NCI-H1105 treated with DMSO at 0.1 percent for 48 hours (cell line): Measurements from ENCODE around the gene KYAT1.

Source experiments
- DNase-seq: peaks from one replicate; lab custom pipeline; 2025; lab: John Stamatoyannopoulos, UW

Gene KYAT1

GRCh38 chr9:128840524-128840923 is 41.2 kb downstream of the KYAT1 start:
- no peak for DNase-seq

- DNase-seq: no peak
Observed at GRCh38 chr9:128838338-128838737, 43.4 kb downstream of the KYAT1 start.

- no peak for DNase-seq
Observed at GRCh38 chr9:128836509-128837145, 45.1 kb downstream of the KYAT1 start.

- no peak for DNase-seq
Observed at GRCh38 chr9:128835246-128836210, 46.2 kb downstream of the KYAT1 start.

GRCh38 chr9:128833696-128834095 is 48.1 kb downstream of the KYAT1 start:
- no peak for DNase-seq

GRCh38 chr9:128829477-128830251 is 52.1 kb downstream of the KYAT1 start, which contains the start of gene SPOUT1:
Gene SPOUT1 (minus strand): TSS chr9:128829794. CDS start chr9:128829780, 14 bp downstream.
- DNase-seq: peak; percentile 87

- DNase-seq: no peak
Observed at GRCh38 chr9:128828719-128829452, 52.9 kb downstream of the KYAT1 start.

- DNase-seq: no peak
Observed at GRCh38 chr9:128828267-128828666, 53.5 kb downstream of the KYAT1 start.

GRCh38 chr9:128825923-128826700 is 55.6 kb downstream of the KYAT1 start:
- no peak for DNase-seq

GRCh38 chr9:128824911-128825310 is 56.8 kb downstream of the KYAT1 start:
- no peak for DNase-seq

- no peak for DNase-seq
Observed at GRCh38 chr9:128823903-128824406, 57.8 kb downstream of the KYAT1 start.

GRCh38 chr9:128823362-128823902 is 58.3 kb downstream of the KYAT1 start:
- DNase-seq: no peak

- DNase-seq: no peak
Observed at GRCh38 chr9:128822407-128823042, 59.2 kb downstream of the KYAT1 start.

- no peak for DNase-seq
Observed at GRCh38 chr9:128821584-128822406, 60.0 kb downstream of the KYAT1 start.

- no peak for DNase-seq
Observed at GRCh38 chr9:128820665-128821583, 60.8 kb downstream of the KYAT1 start.

GRCh38 chr9:128819716-128820664 is 61.8 kb downstream of the KYAT1 start:
- peak; percentile 72 for DNase-seq
